ENCODE measurements around the gene LRBA.
"Not testable (repeated sequence)": the region's sequence is repeated elsewhere in the genome, so short reads cannot be mapped to it uniquely, and the experiment has no call there.

The LRBA gene, protein sequence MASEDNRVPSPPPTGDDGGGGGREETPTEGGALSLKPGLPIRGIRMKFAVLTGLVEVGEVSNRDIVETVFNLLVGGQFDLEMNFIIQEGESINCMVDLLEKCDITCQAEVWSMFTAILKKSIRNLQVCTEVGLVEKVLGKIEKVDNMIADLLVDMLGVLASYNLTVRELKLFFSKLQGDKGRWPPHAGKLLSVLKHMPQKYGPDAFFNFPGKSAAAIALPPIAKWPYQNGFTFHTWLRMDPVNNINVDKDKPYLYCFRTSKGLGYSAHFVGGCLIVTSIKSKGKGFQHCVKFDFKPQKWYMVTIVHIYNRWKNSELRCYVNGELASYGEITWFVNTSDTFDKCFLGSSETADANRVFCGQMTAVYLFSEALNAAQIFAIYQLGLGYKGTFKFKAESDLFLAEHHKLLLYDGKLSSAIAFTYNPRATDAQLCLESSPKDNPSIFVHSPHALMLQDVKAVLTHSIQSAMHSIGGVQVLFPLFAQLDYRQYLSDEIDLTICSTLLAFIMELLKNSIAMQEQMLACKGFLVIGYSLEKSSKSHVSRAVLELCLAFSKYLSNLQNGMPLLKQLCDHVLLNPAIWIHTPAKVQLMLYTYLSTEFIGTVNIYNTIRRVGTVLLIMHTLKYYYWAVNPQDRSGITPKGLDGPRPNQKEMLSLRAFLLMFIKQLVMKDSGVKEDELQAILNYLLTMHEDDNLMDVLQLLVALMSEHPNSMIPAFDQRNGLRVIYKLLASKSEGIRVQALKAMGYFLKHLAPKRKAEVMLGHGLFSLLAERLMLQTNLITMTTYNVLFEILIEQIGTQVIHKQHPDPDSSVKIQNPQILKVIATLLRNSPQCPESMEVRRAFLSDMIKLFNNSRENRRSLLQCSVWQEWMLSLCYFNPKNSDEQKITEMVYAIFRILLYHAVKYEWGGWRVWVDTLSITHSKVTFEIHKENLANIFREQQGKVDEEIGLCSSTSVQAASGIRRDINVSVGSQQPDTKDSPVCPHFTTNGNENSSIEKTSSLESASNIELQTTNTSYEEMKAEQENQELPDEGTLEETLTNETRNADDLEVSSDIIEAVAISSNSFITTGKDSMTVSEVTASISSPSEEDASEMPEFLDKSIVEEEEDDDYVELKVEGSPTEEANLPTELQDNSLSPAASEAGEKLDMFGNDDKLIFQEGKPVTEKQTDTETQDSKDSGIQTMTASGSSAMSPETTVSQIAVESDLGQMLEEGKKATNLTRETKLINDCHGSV (N-terminal part only)

DNA sequence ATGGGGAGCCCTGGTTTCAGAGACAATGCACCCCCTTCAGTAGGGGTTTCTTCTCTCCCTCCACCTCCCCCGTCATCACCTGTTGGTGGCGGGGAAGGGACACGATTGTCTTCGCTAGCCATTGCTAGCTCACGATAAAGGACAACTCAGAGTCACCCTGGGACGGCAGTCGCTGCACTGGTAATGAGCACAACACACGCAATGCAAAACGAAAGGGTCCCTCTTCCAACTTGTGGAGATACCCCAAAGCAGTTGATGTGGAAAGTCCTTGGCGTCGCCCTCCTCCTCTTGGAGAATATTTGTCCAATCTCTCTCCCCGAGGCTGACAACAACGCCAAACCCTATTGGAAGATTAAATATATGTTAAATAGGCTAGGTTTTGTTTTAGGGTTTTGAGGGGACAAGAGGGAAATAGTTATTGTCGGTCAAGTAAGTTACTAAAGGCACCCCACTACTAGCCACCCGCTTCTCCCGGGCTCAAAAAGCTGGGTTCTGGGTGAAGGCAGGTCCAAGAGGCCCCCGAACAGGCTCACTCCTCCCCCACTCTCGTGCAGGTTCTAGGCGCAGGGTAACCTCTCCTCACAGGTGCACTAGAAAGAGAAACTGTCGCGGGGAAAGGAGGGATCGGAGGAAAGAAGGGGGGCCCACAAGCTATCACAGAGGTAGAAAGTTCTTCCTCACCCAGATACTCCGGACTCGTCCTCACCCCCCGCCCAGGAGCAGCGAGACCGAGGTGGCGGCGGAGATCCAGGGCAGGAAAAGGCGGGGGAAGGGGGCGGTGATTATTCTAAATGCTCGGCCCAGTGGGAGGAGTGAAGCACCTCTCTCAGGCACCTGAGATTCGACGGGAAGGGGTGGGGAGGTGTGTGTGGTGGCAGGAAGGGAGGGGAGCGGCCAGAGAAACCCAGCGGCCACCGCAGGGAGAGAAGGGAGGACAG lies at the start of gene LRBA:
TSS of gene LRBA (minus strand) at position 764 of the 938 bp plus-strand sequence. CDS start at position 122, 642 bp downstream.
- Histone ChIP-seq H3K4me1 (ENCODE audit: control insufficient read depth in 2 of 2, insufficient read depth in 2 of 2, low read length in 2 of 2) (peaks cover 16 to 18% of the 10 kb centered on the region in 2 donors), H3K4me3 (ENCODE audit: low read length in 2 of 2) (peak within 1 kb of the TSS; percentile 87 to 98), H3K36me3 (ENCODE audit: control insufficient read depth in 2 of 2, insufficient read depth in 2 of 2, low read length in 2 of 2) (no peaks in the 10 kb centered on the region), H3K27ac (ENCODE audit: low read depth in 2 of 2, low read length in 2 of 2) (peak within 1 kb of the TSS; percentile 97 to 99), H3K9ac (ENCODE audit: low read depth in 1 of 2, low read length in 2 of 2) (peak within 1 kb of the TSS; percentile 91), H3K9me3 (ENCODE audit: control insufficient read depth in 2 of 2, low read length in 2 of 2) (no peaks in the 10 kb centered on the region), H3K27me3 (ENCODE audit: control insufficient read depth in 2 of 2, insufficient read depth in 2 of 2, low read length in 2 of 2) (no peaks in the 10 kb centered on the region)

DNA sequence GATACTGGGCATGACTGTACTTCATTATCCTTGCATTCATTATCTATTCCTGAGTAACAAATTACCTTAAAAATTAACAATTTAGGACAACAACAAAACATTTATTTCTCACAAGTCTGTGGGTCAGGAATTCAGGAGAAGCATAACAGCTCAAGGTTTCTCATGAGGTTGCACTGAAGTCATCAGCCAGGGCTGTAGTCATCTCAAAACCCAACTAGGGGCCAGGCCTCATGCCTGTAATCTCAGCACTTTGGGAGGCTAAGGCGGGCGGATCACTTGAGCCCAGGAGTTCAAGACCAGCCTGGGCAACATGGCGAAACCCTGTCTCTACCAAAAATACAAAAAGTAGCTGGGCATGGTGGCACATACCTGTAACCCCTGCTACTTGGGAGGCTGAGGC lies 48.1 kb upstream of the LRBA start:
- not testable (repeated sequence) for H3K9me3 ChIP-seq (ENCODE audit: control insufficient read depth in 2 of 2, low read length in 2 of 2); H3K27me3 ChIP-seq (ENCODE audit: control insufficient read depth in 2 of 2, insufficient read depth in 2 of 2, low read length in 2 of 2); H3K9ac ChIP-seq (ENCODE audit: low read depth in 1 of 2, low read length in 2 of 2)

DNA sequence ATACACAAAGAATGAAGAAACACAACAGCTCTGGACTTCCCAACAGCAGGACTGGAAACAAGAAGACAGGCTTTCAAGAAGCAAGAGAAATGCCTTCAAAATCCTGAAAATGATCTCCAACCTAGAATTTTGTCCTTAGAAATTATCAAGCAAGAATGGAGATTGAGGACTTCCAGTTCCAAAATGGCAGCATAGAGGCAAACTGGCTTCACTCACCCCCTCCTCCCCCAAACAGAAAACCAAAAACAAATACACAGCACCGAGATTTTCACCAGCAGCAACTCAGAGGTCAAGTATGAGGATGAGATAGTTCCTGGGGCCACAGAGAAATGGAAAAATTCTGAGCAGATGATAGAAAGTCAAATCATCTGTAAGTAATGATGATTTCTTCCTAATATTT lies 40.5 kb upstream of the LRBA start:
- Histone ChIP-seq H3K27me3 (ENCODE audit: control insufficient read depth in 2 of 2, insufficient read depth in 2 of 2, low read length in 2 of 2) (no peaks in the 10 kb centered on the region), H3K4me1 (ENCODE audit: control insufficient read depth in 2 of 2, insufficient read depth in 2 of 2, low read length in 2 of 2) (no peaks in the 10 kb centered on the region), H3K4me3 (ENCODE audit: low read length in 2 of 2) (no peak overlapping the region), H3K27ac (ENCODE audit: low read depth in 2 of 2, low read length in 2 of 2) (no peak overlapping the region), H3K36me3 (ENCODE audit: control insufficient read depth in 2 of 2, insufficient read depth in 2 of 2, low read length in 2 of 2) (no peaks in the 10 kb centered on the region), H3K9ac (ENCODE audit: low read depth in 1 of 2, low read length in 2 of 2) (no peak overlapping the region), H3K9me3 (ENCODE audit: control insufficient read depth in 2 of 2, low read length in 2 of 2) (no peaks in the 10 kb centered on the region)

More for the DNA sequence above, 48.1 kb upstream of the LRBA start:
- H3K4me3 ChIP-seq (ENCODE audit: low read length in 2 of 2); H3K4me1 ChIP-seq (ENCODE audit: control insufficient read depth in 2 of 2, insufficient read depth in 2 of 2, low read length in 2 of 2); H3K36me3 ChIP-seq (ENCODE audit: control insufficient read depth in 2 of 2, insufficient read depth in 2 of 2, low read length in 2 of 2); H3K27ac ChIP-seq (ENCODE audit: low read depth in 2 of 2, low read length in 2 of 2): not testable (repeated sequence)

DNA sequence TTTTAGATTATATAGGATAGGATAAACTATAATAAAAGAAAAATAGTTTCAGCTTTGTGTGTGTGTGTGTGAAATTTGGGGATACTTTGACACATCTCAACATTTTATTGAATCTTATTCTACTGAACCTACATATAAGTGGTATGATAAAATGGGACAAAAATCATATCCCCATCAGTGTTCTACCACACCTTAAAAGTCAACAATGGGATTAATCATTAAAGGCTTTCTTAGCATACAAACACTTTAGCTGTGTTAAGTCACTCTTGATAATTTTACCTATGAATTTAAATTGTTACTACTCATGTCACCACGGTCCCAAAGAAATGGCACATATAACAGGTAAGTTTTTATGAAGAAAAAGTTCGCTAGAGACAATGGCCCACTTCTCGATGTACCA lies 37.7 kb upstream of the LRBA start:
- Histone ChIP-seq H3K4me1 (ENCODE audit: control insufficient read depth in 2 of 2, insufficient read depth in 2 of 2, low read length in 2 of 2) (no peaks in the 10 kb centered on the region), H3K4me3 (ENCODE audit: low read length in 2 of 2) (no peak overlapping the region), H3K9ac (ENCODE audit: low read depth in 1 of 2, low read length in 2 of 2) (no peak overlapping the region), H3K27me3 (ENCODE audit: control insufficient read depth in 2 of 2, insufficient read depth in 2 of 2, low read length in 2 of 2) (no peaks in the 10 kb centered on the region), H3K36me3 (ENCODE audit: control insufficient read depth in 2 of 2, insufficient read depth in 2 of 2, low read length in 2 of 2) (no peaks in the 10 kb centered on the region), H3K27ac (ENCODE audit: low read depth in 2 of 2, low read length in 2 of 2) (no peak overlapping the region), H3K9me3 (ENCODE audit: control insufficient read depth in 2 of 2, low read length in 2 of 2) (no peaks in the 10 kb centered on the region)

DNA sequence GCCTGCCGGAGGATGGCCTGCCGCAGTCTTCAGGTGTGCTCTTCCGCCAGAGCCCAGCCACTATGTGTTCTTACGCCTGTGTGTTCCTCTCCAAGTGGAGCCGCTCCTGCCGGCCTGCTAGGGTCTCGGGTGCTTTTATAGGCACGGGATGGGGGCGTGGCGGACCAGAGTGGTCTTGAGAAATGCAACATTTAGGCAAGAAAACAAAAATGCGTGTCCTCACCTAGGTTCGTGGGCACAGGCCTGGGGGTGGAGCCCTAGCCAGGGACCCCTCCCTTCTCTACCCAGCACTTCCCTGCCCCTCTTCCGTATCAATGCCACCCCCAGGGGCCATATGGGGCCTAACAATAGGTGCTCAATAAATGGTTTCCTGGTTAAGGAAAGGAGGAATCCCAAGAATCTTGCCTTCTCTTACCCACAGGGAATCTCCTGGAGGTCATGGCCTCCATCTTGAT lies 34.4 kb upstream of the LRBA start:
- no peaks in the 10 kb centered on the region for H3K9me3 ChIP-seq (ENCODE audit: control insufficient read depth in 2 of 2, low read length in 2 of 2)
- H3K27ac ChIP-seq (ENCODE audit: low read depth in 2 of 2, low read length in 2 of 2): no peak overlapping the region
- no peak overlapping the region for H3K9ac ChIP-seq (ENCODE audit: low read depth in 1 of 2, low read length in 2 of 2)
- no peaks in the 10 kb centered on the region for H3K27me3 ChIP-seq (ENCODE audit: control insufficient read depth in 2 of 2, insufficient read depth in 2 of 2, low read length in 2 of 2)
- H3K4me3 ChIP-seq (ENCODE audit: low read length in 2 of 2): no peak overlapping the region
- no peaks in the 10 kb centered on the region for H3K4me1 ChIP-seq (ENCODE audit: control insufficient read depth in 2 of 2, insufficient read depth in 2 of 2, low read length in 2 of 2)
- H3K36me3 ChIP-seq (ENCODE audit: control insufficient read depth in 2 of 2, insufficient read depth in 2 of 2, low read length in 2 of 2): no peaks in the 10 kb centered on the region

DNA sequence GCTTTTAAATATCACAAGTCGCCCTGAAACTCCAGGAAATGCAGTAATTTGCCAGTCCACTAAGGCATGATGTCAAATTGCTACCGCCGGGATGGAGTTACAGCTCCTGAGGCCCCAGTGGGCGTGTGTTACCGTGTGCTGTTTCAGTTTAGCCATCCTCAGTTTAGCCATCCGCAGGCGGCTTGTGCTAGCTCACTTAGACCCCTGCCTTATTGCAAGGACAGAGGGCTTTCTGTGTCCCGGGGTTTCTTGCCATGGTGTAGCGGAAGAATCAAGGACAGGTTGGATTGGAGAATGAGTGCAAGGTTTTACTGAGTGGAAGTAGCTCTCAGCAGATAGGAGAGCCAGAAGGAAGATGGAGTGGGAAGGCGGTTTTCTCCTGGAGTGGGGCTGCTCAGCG lies 33.8 kb upstream of the LRBA start:
- H3K36me3 ChIP-seq (ENCODE audit: control insufficient read depth in 2 of 2, insufficient read depth in 2 of 2, low read length in 2 of 2): no peaks in the 10 kb centered on the region
- no peaks in the 10 kb centered on the region for H3K9me3 ChIP-seq (ENCODE audit: control insufficient read depth in 2 of 2, low read length in 2 of 2)
- no peaks in the 10 kb centered on the region for H3K27me3 ChIP-seq (ENCODE audit: control insufficient read depth in 2 of 2, insufficient read depth in 2 of 2, low read length in 2 of 2)
- H3K27ac ChIP-seq (ENCODE audit: low read depth in 2 of 2, low read length in 2 of 2): no peak overlapping the region
- H3K4me3 ChIP-seq (ENCODE audit: low read length in 2 of 2): no peak overlapping the region
- no peak overlapping the region for H3K9ac ChIP-seq (ENCODE audit: low read depth in 1 of 2, low read length in 2 of 2)
- H3K4me1 ChIP-seq (ENCODE audit: control insufficient read depth in 2 of 2, insufficient read depth in 2 of 2, low read length in 2 of 2): no peaks in the 10 kb centered on the region

DNA sequence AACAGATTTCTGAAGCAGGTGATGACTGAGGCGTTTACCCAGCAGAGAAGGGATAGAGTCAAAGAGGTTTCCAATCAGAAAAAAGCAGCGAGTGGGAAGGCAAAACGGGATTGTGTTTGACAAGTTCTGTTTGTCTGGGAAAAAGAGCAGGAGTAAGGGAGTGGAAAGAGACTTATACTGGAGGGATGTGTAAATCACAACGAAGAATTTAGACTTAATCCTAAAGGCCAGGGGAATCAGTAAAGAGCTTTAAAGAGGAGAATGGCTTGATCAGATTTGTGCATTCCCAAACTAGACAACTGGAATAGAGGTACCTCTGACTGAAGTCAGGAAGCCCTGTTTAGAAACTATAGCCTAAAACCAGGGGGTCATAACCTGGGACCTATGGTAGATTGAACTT lies 31.5 kb upstream of the LRBA start:
- Histone ChIP-seq H3K4me1 (ENCODE audit: control insufficient read depth in 2 of 2, insufficient read depth in 2 of 2, low read length in 2 of 2) (no peaks in the 10 kb centered on the region), H3K36me3 (ENCODE audit: control insufficient read depth in 2 of 2, insufficient read depth in 2 of 2, low read length in 2 of 2) (no peaks in the 10 kb centered on the region)

DNA sequence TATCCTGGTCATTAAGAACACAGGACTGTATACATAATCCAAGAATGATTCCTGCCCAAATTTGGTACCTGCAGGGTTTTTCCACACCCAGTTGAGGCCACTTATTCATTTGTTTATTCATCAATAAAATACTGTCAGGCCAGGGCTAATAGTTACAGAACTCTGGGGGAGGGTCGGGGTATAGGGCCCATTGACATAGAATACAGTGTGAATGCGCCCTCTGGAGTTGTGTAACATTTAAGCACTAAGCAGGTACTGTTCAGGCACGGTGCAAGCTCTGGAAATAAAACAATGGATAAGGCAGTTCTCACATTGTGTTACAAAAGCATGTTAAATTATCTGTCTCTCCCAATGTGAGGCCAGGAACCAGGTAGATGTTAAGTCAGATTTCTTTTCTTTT lies 30.8 kb upstream of the LRBA start:
- Histone ChIP-seq H3K9me3 (ENCODE audit: control insufficient read depth in 2 of 2, low read length in 2 of 2) (no peaks in the 10 kb centered on the region), H3K4me1 (ENCODE audit: control insufficient read depth in 2 of 2, insufficient read depth in 2 of 2, low read length in 2 of 2) (no peaks in the 10 kb centered on the region)

More for the DNA sequence above, 31.5 kb upstream of the LRBA start:
- no peak overlapping the region for H3K27ac ChIP-seq (ENCODE audit: low read depth in 2 of 2, low read length in 2 of 2)
- H3K4me3 ChIP-seq (ENCODE audit: low read length in 2 of 2): no peak overlapping the region
- H3K9me3 ChIP-seq (ENCODE audit: control insufficient read depth in 2 of 2, low read length in 2 of 2): no peaks in the 10 kb centered on the region
- H3K9ac ChIP-seq (ENCODE audit: low read depth in 1 of 2, low read length in 2 of 2): no peak overlapping the region
- H3K27me3 ChIP-seq (ENCODE audit: control insufficient read depth in 2 of 2, insufficient read depth in 2 of 2, low read length in 2 of 2): no peaks in the 10 kb centered on the region

DNA sequence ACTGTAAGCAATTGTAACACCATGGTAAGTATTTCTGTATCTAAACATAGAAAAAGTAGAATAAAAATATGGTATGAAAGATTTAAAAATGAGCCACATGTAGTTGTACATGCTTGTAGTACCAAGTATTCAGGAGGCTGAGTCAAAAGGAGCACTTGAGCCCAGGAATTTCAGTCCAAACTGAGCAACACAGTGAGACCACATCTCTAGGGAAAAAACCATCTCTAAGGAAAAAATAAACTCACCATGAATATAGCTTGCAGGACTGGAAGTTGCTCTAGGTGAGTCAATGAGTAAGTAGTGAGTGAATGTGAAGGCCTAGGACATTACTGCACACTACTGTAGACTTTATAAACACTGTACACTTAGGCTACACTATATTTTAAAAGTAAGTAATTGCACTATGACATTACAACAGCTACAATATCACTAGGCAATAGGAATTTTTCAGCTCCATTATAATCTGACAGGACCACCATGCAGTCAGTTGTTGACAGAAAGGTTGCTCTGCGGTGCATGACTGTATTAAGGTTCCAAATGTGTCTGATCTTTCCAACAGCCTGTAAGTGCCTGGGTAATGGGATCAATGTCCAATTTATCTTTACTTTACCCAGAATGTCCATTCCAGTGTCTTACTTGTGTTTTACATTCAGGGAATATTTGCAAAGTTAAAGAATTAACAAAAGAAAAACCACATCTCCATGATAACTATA lies 28.9 kb upstream of the LRBA start:
- Histone ChIP-seq H3K4me3 (ENCODE audit: low read length in 2 of 2) (no peak overlapping the region), H3K36me3 (ENCODE audit: control insufficient read depth in 2 of 2, insufficient read depth in 2 of 2, low read length in 2 of 2) (no peaks in the 10 kb centered on the region), H3K27me3 (ENCODE audit: control insufficient read depth in 2 of 2, insufficient read depth in 2 of 2, low read length in 2 of 2) (no peaks in the 10 kb centered on the region), H3K9me3 (ENCODE audit: control insufficient read depth in 2 of 2, low read length in 2 of 2) (no peaks in the 10 kb centered on the region), H3K4me1 (ENCODE audit: control insufficient read depth in 2 of 2, insufficient read depth in 2 of 2, low read length in 2 of 2) (no peaks in the 10 kb centered on the region), H3K9ac (ENCODE audit: low read depth in 1 of 2, low read length in 2 of 2) (no peak overlapping the region), H3K27ac (ENCODE audit: low read depth in 2 of 2, low read length in 2 of 2) (no peak overlapping the region)

More for the DNA sequence above, 30.8 kb upstream of the LRBA start:
- H3K36me3 ChIP-seq (ENCODE audit: control insufficient read depth in 2 of 2, insufficient read depth in 2 of 2, low read length in 2 of 2): no peaks in the 10 kb centered on the region
- no peaks in the 10 kb centered on the region for H3K27me3 ChIP-seq (ENCODE audit: control insufficient read depth in 2 of 2, insufficient read depth in 2 of 2, low read length in 2 of 2)
- no peak overlapping the region for H3K9ac ChIP-seq (ENCODE audit: low read depth in 1 of 2, low read length in 2 of 2)
- no peak overlapping the region for H3K27ac ChIP-seq (ENCODE audit: low read depth in 2 of 2, low read length in 2 of 2)
- no peak overlapping the region for H3K4me3 ChIP-seq (ENCODE audit: low read length in 2 of 2)
